ENCODE data around the gene TNNI3. TPM values are rescaled to one million over a fixed set of nuclear protein-coding genes. Genes with fewer than 3 reads are reported as not detected.
A peak's percentile ranks its signal among the peaks of the same experiment; 100 is the strongest.
"Not testable (repeated sequence)": the region's sequence is repeated elsewhere in the genome, so short reads cannot be mapped to it uniquely, and the experiment has no call there.

Gene TNNI3
- total RNA-seq: not detected

DNA sequence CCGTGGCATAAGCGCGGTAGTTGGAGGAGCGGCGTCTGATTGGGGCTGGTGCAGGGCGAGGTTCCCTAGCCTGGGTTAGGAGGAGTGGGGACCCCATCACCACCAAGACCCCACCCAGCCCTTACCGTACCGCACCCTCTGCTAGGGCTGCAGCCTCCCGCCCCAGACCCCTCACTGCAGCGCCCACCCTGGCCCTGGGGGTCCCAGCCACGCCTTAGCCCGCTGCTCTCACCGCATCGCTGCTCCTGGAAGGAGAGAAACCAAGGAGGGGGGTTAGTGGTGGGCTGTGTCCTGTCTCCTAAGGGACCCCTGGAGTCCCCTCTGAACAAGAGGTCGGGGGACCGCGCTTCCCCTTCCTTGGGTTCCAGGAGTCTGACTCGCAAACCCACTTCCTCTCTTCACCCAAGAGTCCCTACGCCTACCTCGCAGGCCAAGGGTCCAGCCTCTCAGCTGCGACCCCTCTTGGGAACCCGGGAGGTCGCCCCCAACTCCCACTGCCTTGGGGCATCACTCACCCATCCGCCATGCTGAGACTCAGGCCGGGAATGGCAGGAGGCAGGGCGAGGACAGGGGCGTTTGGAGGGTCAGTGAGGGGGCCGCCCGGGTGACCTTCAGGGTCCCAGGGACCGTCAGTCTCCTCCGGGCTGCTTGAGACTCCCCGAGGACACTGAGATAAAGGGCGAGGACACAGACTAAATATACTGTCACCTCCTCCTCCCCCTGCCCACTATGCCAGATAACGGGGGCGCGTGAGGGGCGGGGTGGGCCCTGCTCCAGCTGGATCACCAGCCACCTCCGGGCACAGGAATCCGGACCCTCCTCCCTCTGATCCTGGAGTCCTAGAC, at the start of gene TNNI3:
Gene TNNI3, minus strand, starts transcription at position 669 of the 845 bp plus-strand sequence. Its CDS starts 143 bp downstream, at position 526.
- H3K4me1 Mint-ChIP-seq: peaks cover 16% of the 10 kb centered on the region
- CTCF ChIA-PET: no interaction called here
- peaks cover 22% of the 10 kb centered on the region for H3K27me3 Mint-ChIP-seq
- POLR2A ChIA-PET: no interaction called here
- peaks cover 6% of the 10 kb centered on the region for H3K9me3 Mint-ChIP-seq
- no peak within 1 kb of the TSS for H3K27ac Mint-ChIP-seq
- no peak within 1 kb of the TSS for H3K4me3 Mint-ChIP-seq
- DNase-seq: no peak
- no peaks in the 10 kb centered on the region for H3K36me3 Mint-ChIP-seq (ENCODE audit: low read depth)

DNA sequence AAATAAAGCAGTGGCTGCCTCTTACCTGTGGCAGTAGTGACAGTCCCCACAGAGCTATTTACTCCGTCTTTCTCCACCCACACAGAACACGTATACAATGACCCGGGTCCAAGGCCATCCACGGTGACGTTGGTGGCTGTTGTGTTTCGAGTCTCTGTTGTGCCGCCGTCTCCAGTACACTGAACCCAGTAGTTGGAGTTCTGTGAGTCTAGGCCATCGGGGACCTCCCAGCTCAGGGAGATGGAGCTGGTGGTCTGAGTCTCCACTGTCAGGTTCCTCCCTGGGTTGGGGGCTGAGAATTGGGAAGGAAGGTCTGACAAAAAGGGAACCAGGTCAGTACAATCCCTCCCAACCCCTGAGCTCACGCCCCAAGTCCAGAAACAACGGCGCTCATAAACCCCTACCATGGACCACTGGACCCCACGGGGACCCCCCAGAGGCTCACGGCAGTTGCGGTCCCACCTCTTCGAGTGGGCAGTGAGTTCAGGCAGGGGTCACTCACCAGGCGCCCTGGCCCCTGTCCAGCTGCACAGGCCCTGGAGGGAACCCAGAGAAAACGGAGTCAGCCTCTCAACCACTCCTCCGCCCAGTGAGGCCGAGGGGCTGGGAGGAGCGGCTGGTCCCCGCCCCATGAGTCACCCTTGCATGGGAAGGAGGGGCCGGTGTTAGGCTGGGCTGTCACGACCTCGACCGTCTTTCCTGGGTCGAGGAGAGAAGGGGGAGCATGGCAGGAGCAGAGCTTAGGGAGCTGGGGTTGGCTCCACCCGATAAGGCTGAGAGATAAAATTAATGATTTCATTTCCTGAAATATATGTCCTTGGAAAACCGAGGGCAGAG, 49.4 kb upstream of the TNNI3 start:
- CTCF ChIA-PET: interaction anchor here (0.9 kb wide), 1 partner anchor 95 kb away, joined by 3 read pairs; no protein-coding TSS in a partner anchor
- Mint-ChIP-seq H3K27me3 (peaks cover 17% of the 10 kb centered on the region), H3K36me3 (ENCODE audit: low read depth) (no peaks in the 10 kb centered on the region), H3K4me3 (no peak overlapping the region), H3K27ac (no peak overlapping the region), H3K4me1 (peaks cover 4% of the 10 kb centered on the region), H3K9me3 (no peaks in the 10 kb centered on the region)
- DNase-seq: peak; percentile 63
- POLR2A ChIA-PET: no interaction called here

DNA sequence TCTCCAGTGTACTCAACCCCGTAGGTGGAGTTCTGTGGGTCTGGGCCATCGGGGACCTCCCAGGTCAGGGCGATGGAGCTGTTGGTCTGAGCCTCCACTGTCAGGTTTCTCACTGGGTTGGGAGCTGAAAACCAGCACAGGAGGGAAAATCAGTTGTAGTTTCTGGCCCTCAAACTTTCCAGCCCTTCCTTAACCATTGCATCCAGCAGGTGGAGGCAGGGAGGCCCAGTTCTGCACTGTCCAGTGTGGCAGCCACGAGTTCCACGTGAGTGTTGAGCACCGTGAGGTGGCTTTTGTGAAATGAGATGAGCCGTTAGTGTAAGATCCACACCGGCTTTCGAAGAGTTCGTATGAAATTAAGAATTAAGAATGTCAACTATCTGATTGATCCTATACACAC, 44.7 kb upstream of the TNNI3 start:
- H3K4me3 Mint-ChIP-seq; H3K27ac Mint-ChIP-seq; CTCF ChIA-PET; H3K9me3 Mint-ChIP-seq; POLR2A ChIA-PET; H3K4me1 Mint-ChIP-seq; DNase-seq; H3K36me3 Mint-ChIP-seq (ENCODE audit: low read depth): not testable (repeated sequence)
- H3K27me3 Mint-ChIP-seq: peaks cover 14% of the 10 kb centered on the region

DNA sequence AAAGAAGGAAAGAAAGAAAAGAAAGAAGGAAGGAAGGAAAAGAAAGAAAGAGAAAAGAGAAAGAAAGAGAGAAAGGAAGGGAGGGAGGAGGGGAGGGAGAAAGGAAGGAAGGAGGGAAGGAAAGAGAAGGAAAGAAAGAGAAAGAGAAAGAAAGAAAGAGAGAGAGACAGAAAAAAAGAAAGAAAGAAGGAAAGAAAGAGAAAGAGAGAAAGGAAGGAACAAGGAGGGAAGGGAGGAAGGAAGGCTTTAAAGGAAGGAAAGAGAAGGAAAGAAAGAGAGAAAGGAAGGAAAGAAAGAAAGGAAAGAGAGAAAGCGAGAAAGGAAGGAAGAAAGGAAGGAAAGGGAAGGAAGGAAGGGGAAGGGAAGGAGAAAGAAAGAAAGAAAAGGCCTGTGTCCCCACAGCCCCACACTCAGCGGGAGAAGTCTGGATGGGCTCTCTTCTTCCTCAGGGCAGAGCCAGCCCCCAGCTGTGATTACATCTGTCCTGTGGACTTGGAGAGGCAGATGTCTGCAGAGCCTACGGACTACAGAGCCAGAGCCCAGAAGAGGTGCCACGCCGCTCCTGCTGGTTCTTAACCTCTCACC, 42.2 kb upstream of the TNNI3 start:
- Mint-ChIP-seq H3K27ac (no peak overlapping the region), H3K27me3 (peaks cover 9% of the 10 kb centered on the region), H3K4me3 (no peak overlapping the region), H3K36me3 (ENCODE audit: low read depth) (no peaks in the 10 kb centered on the region), H3K4me1 (no peaks in the 10 kb centered on the region), H3K9me3 (no peaks in the 10 kb centered on the region)
- DNase-seq: no peak
- ChIA-PET CTCF (no interaction called here), POLR2A (no interaction called here)

DNA sequence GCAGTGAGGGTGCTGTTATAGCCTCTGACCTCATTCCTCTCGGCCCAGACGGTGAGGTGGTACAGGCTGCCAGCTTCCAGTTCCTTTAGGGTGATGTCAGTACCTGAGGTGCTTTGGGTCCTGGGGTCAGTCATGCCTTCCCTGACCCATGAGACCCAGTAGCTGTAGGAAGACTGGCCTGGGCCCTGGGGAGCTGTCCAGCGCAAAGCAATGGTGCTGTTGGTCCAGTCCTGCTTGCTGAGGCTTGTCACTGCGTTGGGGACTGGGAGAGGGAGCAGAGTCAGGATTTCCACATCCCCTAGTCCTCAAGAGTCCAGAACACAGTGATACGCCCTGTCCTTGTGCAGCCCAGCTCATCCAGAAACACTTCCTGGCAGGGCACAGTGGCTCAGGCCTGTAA, 41.1 kb upstream of the TNNI3 start:
- Mint-ChIP-seq H3K4me3 (no peak overlapping the region), H3K27me3 (peaks cover 7% of the 10 kb centered on the region), H3K36me3 (ENCODE audit: low read depth) (no peaks in the 10 kb centered on the region), H3K4me1 (no peaks in the 10 kb centered on the region), H3K27ac (no peak overlapping the region), H3K9me3 (no peaks in the 10 kb centered on the region)
- ChIA-PET CTCF (interaction anchor here (1.6 kb wide), 1 partner anchor 103 kb away, joined by 5 read pairs; no protein-coding TSS in a partner anchor), POLR2A (interaction anchor here (0.7 kb wide), 1 partner anchor 17 kb away, joined by 3 read pairs; no protein-coding TSS in a partner anchor)
- DNase-seq: no peak

DNA sequence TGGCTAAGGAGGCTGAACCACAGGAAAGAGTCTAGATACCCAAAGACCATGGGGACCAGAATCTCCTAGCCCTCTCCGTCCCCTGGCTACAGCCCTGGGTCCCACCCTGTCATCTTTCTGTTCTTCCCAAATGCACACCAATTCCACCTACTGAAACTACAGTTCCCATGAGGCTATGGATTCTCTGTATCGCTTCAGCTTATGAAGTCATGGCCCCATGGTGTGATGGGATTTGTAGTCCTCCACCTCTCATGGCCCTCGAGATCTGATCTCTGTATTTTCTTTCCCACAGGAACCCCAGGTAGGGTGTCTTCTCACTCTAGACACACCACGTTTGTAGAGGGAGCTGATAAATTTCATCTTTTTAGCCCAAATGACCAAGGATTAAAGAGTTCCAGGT, 40.0 kb upstream of the TNNI3 start:
- Mint-ChIP-seq H3K36me3 (ENCODE audit: low read depth) (no peaks in the 10 kb centered on the region), H3K27ac (no peak overlapping the region), H3K9me3 (no peaks in the 10 kb centered on the region), H3K27me3 (peaks cover 6% of the 10 kb centered on the region), H3K4me1 (no peaks in the 10 kb centered on the region), H3K4me3 (no peak overlapping the region)
- ChIA-PET CTCF (interaction anchor here (1.6 kb wide), 1 partner anchor 104 kb away, joined by 5 read pairs; no protein-coding TSS in a partner anchor), POLR2A (no interaction called here)
- no peak for DNase-seq

DNA sequence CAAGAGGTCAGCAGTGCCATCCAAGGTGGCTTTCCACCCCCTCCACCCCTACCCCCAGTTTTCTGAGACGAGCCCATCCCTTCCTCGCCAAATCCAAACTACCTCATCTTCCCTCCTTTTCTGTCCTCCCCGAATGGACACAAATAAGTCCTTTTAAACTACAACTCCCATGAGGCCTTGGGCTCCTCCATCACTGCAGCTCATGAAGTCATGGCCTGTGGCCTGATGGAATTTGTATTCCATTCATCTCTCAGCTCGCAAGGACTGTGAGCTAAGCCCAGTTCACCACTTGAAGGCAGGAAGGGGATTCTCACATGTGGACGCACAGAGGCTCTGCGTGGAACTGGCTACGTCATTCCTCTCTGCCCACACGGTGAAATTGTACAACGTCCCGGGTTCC, 39.3 kb upstream of the TNNI3 start:
- Mint-ChIP-seq H3K9me3 (no peaks in the 10 kb centered on the region), H3K36me3 (ENCODE audit: low read depth) (no peaks in the 10 kb centered on the region), H3K4me3 (no peak overlapping the region), H3K4me1 (no peaks in the 10 kb centered on the region), H3K27me3 (peaks cover 4% of the 10 kb centered on the region), H3K27ac (no peak overlapping the region)
- ChIA-PET CTCF (no interaction called here), POLR2A (no interaction called here)
- no peak for DNase-seq

DNA sequence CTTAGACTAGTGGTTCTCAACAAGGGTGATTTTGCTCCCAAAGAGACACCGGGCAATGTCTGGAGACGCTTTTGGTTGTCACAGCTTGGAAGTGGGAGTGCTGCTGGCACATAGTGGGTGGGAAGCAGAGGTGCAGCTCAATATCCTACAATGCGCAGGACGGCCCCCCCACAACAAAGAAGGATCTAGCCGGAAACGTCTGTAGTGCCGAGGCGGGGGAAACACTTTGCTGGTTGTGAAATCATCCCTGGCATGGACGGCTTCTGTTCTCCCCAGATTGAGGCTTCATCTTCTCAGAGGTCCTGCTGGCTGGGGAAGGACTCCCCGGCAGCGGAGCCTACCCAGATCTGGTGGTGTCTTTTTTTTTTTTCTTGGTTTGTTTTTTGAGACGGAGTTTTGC, 35.9 kb upstream of the TNNI3 start:
- Mint-ChIP-seq H3K9me3 (no peaks in the 10 kb centered on the region), H3K27ac (no peak overlapping the region), H3K36me3 (ENCODE audit: low read depth) (no peaks in the 10 kb centered on the region), H3K27me3 (no peaks in the 10 kb centered on the region), H3K4me3 (no peak overlapping the region), H3K4me1 (peaks cover 8% of the 10 kb centered on the region)
- ChIA-PET CTCF (interaction anchor here (0.6 to 1.0 kb wide), 4 partner anchors 10 to 311 kb away, joined by 3 to 4 read pairs (median 3); no protein-coding TSS in a partner anchor), POLR2A (interaction anchor here (1.2 kb wide), 1 partner anchor 16 kb away, joined by 3 read pairs; the partner anchor contains the start of gene PTPRH)
- no peak for DNase-seq

DNA sequence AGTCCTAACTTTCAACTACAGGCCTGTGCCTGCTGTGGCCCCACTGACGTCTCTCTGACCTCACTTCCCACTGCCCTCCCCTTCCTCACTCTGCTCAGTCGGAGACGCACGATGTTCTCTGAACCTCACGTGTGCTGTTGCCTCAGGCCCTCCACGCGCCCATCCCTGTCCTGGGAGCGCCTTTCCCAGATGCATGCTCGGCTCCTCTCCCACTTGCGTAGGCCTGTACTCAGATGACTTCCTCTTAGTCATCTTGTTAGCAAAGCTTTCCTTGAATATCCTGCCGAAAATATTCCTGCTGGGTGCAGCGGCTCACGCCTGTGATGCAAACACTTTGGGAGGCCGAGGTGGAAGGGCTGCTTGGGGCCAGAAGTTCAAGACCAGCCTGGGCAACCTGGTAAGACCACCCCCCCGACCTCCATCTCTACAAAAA, 31.9 kb upstream of the TNNI3 start:
- no peaks in the 10 kb centered on the region for H3K9me3 Mint-ChIP-seq
- H3K4me1 Mint-ChIP-seq: peaks cover 17% of the 10 kb centered on the region
- no peak overlapping the region for H3K4me3 Mint-ChIP-seq
- POLR2A ChIA-PET: no interaction called here
- H3K27ac Mint-ChIP-seq: no peak overlapping the region
- no peaks in the 10 kb centered on the region for H3K27me3 Mint-ChIP-seq
- no peaks in the 10 kb centered on the region for H3K36me3 Mint-ChIP-seq (ENCODE audit: low read depth)
- CTCF ChIA-PET: no interaction called here
- no peak for DNase-seq

DNA sequence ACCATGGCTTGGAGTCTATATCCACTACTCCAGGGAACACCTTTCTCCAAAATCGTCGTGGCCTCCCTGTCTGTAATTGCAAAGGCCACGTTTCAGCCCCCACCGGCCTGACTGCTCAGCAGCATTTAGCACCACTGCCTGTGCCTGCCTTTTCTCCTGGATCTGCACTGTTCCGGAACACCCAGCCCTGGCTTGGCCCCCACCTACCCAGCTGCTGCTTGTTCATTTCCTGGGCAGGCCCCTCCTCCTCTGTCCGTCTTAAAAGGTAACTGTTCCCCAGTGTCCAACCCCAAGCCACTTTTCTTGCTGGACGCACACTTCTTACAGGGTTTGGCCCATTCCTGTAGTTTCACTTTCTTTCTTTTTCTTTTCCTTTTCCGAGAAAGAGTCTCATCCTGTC, 31.1 kb upstream of the TNNI3 start:
- ChIA-PET CTCF (no interaction called here), POLR2A (no interaction called here)
- Mint-ChIP-seq H3K27me3 (no peaks in the 10 kb centered on the region), H3K27ac (peak overlapping the region; percentile 27), H3K9me3 (no peaks in the 10 kb centered on the region), H3K36me3 (ENCODE audit: low read depth) (no peaks in the 10 kb centered on the region), H3K4me1 (peaks cover 19% of the 10 kb centered on the region), H3K4me3 (no peak overlapping the region)
- DNase-seq: no peak

DNA sequence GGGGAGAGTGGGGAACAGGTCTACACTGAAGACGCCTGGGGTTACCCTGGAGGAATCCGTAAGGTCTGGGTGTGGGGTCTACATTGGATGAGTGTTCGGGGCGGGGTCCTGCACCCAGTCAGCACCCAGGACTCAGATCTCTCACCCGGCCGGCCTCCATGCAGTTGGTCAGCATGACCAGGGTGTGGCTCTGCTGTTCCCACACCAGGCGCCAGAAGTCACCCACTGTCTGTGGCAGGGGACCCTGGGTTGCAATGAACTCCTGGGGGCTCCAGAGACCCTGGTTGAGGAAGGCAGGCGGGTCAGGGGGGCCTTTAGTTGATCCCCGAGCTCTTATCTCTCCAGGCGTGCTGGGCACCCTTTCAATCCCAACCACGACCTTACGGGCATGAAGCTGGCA, 28.5 kb upstream of the TNNI3 start:
- POLR2A ChIA-PET: no interaction called here
- peaks cover 11% of the 10 kb centered on the region for H3K27me3 Mint-ChIP-seq
- no peak overlapping the region for H3K4me3 Mint-ChIP-seq
- CTCF ChIA-PET: no interaction called here
- H3K4me1 Mint-ChIP-seq: peaks cover 19% of the 10 kb centered on the region
- H3K9me3 Mint-ChIP-seq: no peaks in the 10 kb centered on the region
- H3K27ac Mint-ChIP-seq: no peak overlapping the region
- no peak for DNase-seq
- H3K36me3 Mint-ChIP-seq (ENCODE audit: low read depth): no peaks in the 10 kb centered on the region

DNA sequence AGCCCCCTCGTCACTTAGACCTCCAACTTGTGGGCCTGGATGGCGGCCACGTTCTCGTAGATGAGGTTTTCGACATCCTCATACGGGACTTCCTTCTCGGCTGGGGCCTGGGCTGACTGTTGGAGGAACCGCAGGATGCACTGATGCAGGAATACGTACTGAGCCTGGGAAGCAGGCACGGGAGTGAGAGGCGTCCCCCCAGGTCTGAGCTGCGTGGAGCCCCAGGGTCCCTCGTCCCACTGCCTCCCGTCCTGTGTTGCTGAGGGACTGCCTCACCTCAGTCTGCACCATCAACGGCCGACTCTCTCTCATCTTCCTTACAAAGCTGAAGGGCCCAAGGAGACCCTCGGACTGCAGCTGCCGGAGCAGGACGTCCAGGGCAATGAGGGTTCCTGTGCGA, 24.2 kb upstream of the TNNI3 start:
- no peak for DNase-seq
- no peaks in the 10 kb centered on the region for H3K36me3 Mint-ChIP-seq (ENCODE audit: low read depth)
- peaks cover 34% of the 10 kb centered on the region for H3K4me1 Mint-ChIP-seq
- ChIA-PET CTCF (no interaction called here), POLR2A (no interaction called here)
- no peak overlapping the region for H3K4me3 Mint-ChIP-seq
- H3K9me3 Mint-ChIP-seq: no peaks in the 10 kb centered on the region
- no peak overlapping the region for H3K27ac Mint-ChIP-seq
- peaks cover 38% of the 10 kb centered on the region for H3K27me3 Mint-ChIP-seq
